Stomach (tissue), 4 donors: Measurements from ENCODE around the gene PCYT2.

Source experiments
- CTCF ChIP-seq, 7 experiments: fragments of 450-650 bp in 4 of 7; fragments of 200-600 bp in 3 of 7; sonication (generic) in 3 of 7; IDR thresholded peaks; one replicate each; pipeline ENCODE4 v1.5.1; 2016 to 2019; ENCODE audit warnings: antibody characterized with exemption in 7 of 7, control low read depth in 2 of 7, mild to moderate bottlenecking in 1 of 7
- EP300 ChIP-seq: sonication (generic); formaldehyde crosslinking; IDR thresholded peaks from one replicate; pipeline ENCODE4 v1.6.1; 2017; ENCODE audit warnings: antibody characterized with exemption
- POLR2A ChIP-seq, 4 donors: fragments of 450-650 bp; IDR thresholded peaks; one replicate each; pipeline ENCODE4 v1.6.1; 2016; ENCODE audit warnings: antibody characterized with exemption in 4 of 4, control low read depth in 2 of 4, mild to moderate bottlenecking in 1 of 4, moderate library complexity in 1 of 4
- POLR2AphosphoS5 ChIP-seq, 3 donors: sonication (generic); formaldehyde crosslinking; IDR thresholded peaks; one replicate each; pipeline ENCODE4 v1.6.1; 2016; ENCODE audit warnings: antibody characterized with exemption in 3 of 3

DNA sequence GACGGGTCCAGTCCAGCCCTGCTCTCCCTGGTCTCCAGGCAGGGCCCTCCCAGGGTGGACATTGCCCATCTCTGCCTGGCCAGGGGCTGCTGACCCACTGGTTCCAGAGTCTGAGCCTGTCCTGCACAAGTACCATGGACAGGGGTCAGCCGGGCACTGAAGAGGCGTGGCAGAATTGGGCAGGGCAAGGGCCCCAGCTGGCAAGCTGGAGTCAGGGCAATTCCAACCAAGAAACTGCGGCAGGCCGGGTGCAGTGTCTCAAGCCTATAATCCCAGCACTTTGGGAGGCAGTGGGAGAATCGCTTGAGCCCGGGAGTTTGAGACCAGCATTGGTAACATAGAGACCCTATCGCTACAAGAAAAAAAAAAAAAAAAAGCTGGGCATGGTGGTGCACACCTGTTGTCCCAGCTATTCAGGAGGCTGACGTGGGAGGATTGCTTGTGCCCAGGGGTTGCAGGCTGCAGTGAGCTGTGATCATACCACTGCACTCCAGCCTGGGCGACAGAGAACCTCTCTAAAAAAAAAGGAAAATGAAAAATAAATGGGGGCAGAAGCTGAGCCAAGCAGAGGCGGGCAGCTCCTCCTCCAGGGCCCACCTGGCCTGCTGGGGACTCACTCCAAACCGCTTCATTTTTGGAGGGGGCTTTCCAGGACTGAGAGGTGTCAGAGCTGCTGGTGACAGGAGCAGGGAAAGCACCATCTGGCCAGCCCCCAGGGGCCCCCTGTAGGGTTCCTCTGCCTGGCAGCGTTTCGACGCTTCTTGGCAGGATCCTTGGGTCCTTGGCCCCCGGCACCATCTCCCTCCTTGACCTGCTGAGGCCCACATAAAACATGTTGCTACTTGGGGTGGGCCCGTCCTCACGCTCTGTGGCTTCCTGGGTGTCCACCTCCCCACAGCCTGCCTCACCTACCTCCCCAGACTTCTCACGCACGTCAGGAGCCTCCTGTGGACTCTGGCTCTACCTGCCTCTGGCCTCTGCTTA is 19.2 kb upstream of the PCYT2 start:
- no peak for TF ChIP-seq CTCF (IDR thresholded peaks at IDR 0.05)
- no peak for TF ChIP-seq EP300
- TF ChIP-seq POLR2A (IDR thresholded peaks at IDR 0.05): no peak
- no peak for TF ChIP-seq POLR2AphosphoS5 (IDR thresholded peaks at IDR 0.05)
